ENCODE measurements around the gene CIPC.

The CIPC gene

GRCh38 chr14:77114609-77115008 is 16.6 kb downstream of the CIPC start:
- ChIA-PET CTCF (interaction anchor here (1.3 to 5.9 kb wide), 5 partner anchors 10 to 239 kb away, joined by 6 to 38 read pairs (median 9); partner anchors contain the start of gene CIPC), POLR2A (no interaction called here)
- TF ChIP-seq, protein P1, sequence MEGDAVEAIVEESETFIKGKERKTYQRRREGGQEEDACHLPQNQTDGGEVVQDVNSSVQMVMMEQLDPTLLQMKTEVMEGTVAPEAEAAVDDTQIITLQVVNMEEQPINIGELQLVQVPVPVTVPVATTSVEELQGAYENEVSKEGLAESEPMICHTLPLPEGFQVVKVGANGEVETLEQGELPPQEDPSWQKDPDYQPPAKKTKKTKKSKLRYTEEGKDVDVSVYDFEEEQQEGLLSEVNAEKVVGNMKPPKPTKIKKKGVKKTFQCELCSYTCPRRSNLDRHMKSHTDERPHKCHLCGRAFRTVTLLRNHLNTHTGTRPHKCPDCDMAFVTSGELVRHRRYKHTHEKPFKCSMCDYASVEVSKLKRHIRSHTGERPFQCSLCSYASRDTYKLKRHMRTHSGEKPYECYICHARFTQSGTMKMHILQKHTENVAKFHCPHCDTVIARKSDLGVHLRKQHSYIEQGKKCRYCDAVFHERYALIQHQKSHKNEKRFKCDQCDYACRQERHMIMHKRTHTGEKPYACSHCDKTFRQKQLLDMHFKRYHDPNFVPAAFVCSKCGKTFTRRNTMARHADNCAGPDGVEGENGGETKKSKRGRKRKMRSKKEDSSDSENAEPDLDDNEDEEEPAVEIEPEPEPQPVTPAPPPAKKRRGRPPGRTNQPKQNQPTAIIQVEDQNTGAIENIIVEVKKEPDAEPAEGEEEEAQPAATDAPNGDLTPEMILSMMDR (IDR thresholded peaks at IDR 0.05; ENCODE audit: control extremely low read depth, extremely low read depth, low read depth, missing control alignments) = no peak
- no peak for DNase-seq (ENCODE audit: extremely low spot score)

DNA sequence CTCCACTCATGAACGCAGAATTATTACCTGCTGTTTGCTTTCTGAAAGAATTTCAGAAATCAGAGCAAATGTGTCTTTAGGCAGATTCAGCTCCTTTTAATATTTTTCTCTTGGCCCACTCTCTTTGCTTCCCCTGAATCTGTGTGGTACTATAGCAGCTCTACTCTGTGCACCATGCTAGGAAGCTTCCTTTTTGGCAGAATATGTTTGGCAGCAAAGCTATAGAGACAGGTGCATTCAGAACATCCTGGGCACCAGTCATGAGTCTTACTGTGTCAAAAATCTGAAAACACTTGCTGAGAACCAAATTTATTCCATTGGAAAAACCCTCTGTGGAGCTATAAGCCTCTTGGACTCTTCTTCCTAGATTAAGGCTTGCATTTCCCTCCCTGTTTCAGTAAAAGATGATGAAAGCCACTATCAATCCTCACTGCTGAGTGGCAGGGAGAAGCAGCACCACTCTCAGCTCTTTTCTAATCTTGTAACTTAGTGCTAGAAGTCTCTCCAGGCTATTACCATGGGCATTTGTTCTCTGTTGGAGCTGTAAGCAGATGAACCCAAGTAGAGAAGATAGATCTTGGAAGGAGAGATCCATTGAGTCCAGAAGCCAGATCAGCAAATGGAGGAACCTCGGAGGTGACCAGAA is 18.2 kb downstream of the CIPC start:
- ChIA-PET POLR2A (interaction anchor here (0.5 kb wide), 1 partner anchor 239 kb away, joined by 3 read pairs; no protein-coding TSS in a partner anchor), CTCF (interaction anchor here (0.8 to 5.9 kb wide), 8 partner anchors 9 to 37 kb away, joined by 3 to 38 read pairs (median 4); no protein-coding TSS in a partner anchor)
- no peak for DNase-seq (ENCODE audit: extremely low spot score)
- TF ChIP-seq, protein P1 (IDR thresholded peaks at IDR 0.05; ENCODE audit: control extremely low read depth, extremely low read depth, low read depth, missing control alignments) = no peak

DNA sequence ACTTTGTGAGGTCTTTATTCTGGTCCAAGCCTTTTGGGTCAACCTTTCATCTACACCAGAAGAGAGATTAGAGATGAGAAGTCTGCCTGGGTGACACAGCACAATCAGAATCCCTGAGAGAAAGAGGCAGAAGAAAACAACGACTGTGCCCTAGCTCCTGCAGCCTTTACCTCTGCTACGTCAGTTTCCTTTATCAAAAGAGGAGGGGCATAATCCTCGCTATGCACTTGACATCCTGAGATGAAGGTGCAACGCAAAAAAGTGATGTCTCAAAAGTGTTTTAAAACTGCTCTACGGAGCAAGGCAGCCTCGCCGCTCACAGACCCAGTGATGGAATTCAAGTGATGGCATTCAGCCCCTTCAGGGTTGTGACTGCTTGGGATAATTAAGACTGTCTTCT is 21.8 kb downstream of the CIPC start:
- ChIA-PET CTCF (interaction anchor here (1.5 to 5.6 kb wide), 3 partner anchors 15 to 22 kb away, joined by 4 to 68 read pairs (median 7); partner anchors contain the start of gene CIPC), POLR2A (no interaction called here)
- DNase-seq (ENCODE audit: extremely low spot score) = no peak
- TF ChIP-seq, protein P1 (IDR thresholded peaks at IDR 0.05; ENCODE audit: control extremely low read depth, extremely low read depth, low read depth, missing control alignments) = no peak

GRCh38 chr14:77120771-77121743 is 23.0 kb downstream of the CIPC start:
- ChIA-PET POLR2A (interaction anchor here (0.5 kb wide), 1 partner anchor 457 kb away, joined by 4 read pairs; no protein-coding TSS in a partner anchor), CTCF (interaction anchor here (1.0 to 5.8 kb wide), 9 partner anchors 9 to 245 kb away, joined by 4 to 68 read pairs (median 15); partner anchors contain the start of gene CIPC)
- TF ChIP-seq, protein P1 (IDR thresholded peaks at IDR 0.05; ENCODE audit: control extremely low read depth, extremely low read depth, low read depth, missing control alignments) = no peak
- DNase-seq (ENCODE audit: extremely low spot score) = peak; percentile 77

- no peak for DNase-seq (ENCODE audit: extremely low spot score)
- ChIA-PET CTCF (interaction anchor here (1.0 to 5.8 kb wide), 14 partner anchors 12 to 250 kb away, joined by 3 to 68 read pairs (median 11); partner anchors contain the start of gene CIPC), POLR2A (no interaction called here)
- TF ChIP-seq, protein P1 (IDR thresholded peaks at IDR 0.05; ENCODE audit: control extremely low read depth, extremely low read depth, low read depth, missing control alignments) = no peak
Measured at GRCh38 chr14:77122526-77123125, 24.6 kb downstream of the CIPC start.

Data from GM10248 (cell line).